Pancreas (tissue), 10 donors: Measurements from ENCODE around the gene MIA. TPM values are rescaled to one million over a fixed set of nuclear protein-coding genes. Genes with fewer than 3 reads are reported as not detected.
A peak's percentile ranks its signal among the peaks of the same experiment; 100 is the strongest.
"Not testable (repeated sequence)": the region's sequence is repeated elsewhere in the genome, so short reads cannot be mapped to it uniquely, and the experiment has no call there.

Experiments
- ATAC-seq, 4 donors: fragments of 200-7000 bp; cut with Tn5 transposase; one replicate each; pipeline versions ENCODE4 v1.8.0 to v1.9.1; 2020; ENCODE audit warnings: mild to moderate bottlenecking in 4 of 4, moderate library complexity in 4 of 4
- DNase-seq, 6 donors: peaks; one replicate each; pipeline ENCODE4 v3.0.0-alpha.2; 2020
- FAIRE-seq: peaks from 2 replicates; lab custom pipeline; 2012; peaks lifted over from hg19 to GRCh38; lab: Jason Lieb, UNC
- H3K27ac ChIP-seq, 4 donors: fragments of 200-600 bp; sonication (generic); 1 replicate in 3 of 4; 2 replicates in 1 of 4; pipeline versions ENCODE4 v1.5.0 to v1.8.0; 2020
- H3K27me3 ChIP-seq, 4 donors: fragments of 200-600 bp; one replicate each; pipeline ENCODE4 v1.8.0; 2021
- H3K36me3 ChIP-seq, 3 donors: fragments of 200-600 bp; sonication (generic) in 1 of 3; one replicate each; pipeline versions ENCODE4 v1.5.0 to v1.8.0; 2020 to 2021
- H3K4me1 ChIP-seq, 3 donors: fragments of 200-600 bp; one replicate each; pipeline ENCODE4 v1.8.0; 2021
- H3K4me3 ChIP-seq, 4 donors: fragments of 200-600 bp; sonication (generic) in 2 of 4; one replicate each; pipeline versions ENCODE4 v1.5.0 to v1.8.0; 2020 to 2021
- H3K9me3 ChIP-seq, 4 donors: fragments of 200-600 bp; one replicate each; pipeline ENCODE4 v1.8.0; 2021
- CTCF ChIP-seq, 4 donors: fragments of 200-600 bp; sonication (generic) in 3 of 4; IDR thresholded peaks; one replicate each; pipeline versions ENCODE4 v1.5.0 to v1.8.0; 2021; ENCODE audit warnings: antibody characterized with exemption in 4 of 4
- WGBS, 2 donors: extraction: QIAGEN DNeasy Blood & Tissue Kit; methylation state at CpG; one replicate each; pipeline ENCODE4 v1.1.7; 2013; 5-methylcytosine and 5-hydroxymethylcytosine counted together
- intact Hi-C, 3 donors: fragments of 100-400 bp; cut with DNase I; formaldehyde crosslinking; loops; one replicate each; pipeline versions ENCODE4 v1.11.1 to v1.14.2; 2022
- polyA plus RNA-seq, 2 donors: library from polyadenylated mRNA; stranded (reverse); fragments of 200-250 nt; gene quantifications; one replicate each; pipeline ENCODE4 v1.2.3, GENCODE V29; 2013
- total RNA-seq, 6 donors: library from RNA; stranded (reverse); fragmentation: NEBNext Ultra II Directional in 4 of 6; extraction: Animal tissue kit (Norgen Biotek cat#: 25700) in 4 of 6; gene quantifications; one replicate each; pipeline versions ENCODE4 v1.2.1 to v1.2.4, GENCODE V29; 2021 to 2023
- donor health status: healthy with polysubstance abuse.
- donor health status: DM: no; HTN: no; CAD: no; lungs with moderate emphysema.
- donor health status: DM: no; HTN: no; CAD: no.
- donor health status: control.
- donor health status: control.
- donor health status: Bipolar disorder and iron deficiency.
- donor health status: DM: yes; HTN: yes; CAD: no.
- donor health status: DM: no; HTN: no; CAD: no.
- donor health status: DM: no; HTN: no; CAD: no.
- donor health status: DM: yes; HTN: yes; CAD: no.

Gene MIA
- total and polyA plus RNA-seq, 8 donors: 0.79 to 2.2 (median 1.4) TPM; not detected in 4

- FAIRE-seq (no peak), ATAC-seq (no peak), DNase-seq (no peak)
- H3K27ac ChIP-seq: no peak overlapping the region
- no peaks in the 10 kb centered on the region for H3K27me3 ChIP-seq
- H3K4me3 ChIP-seq: no peak overlapping the region
- TF ChIP-seq CTCF (IDR thresholded peaks at IDR 0.05): no peak
- H3K36me3 ChIP-seq: no peaks in the 10 kb centered on the region
- no peaks in the 10 kb centered on the region for H3K9me3 ChIP-seq
- WGBS, 2 donors: 85 to 89% methylated on average over 5 of the region's 5 CpGs
- intact Hi-C loops: no loop called here
- H3K4me1 ChIP-seq: peaks cover 21 to 27% (median 24%) of the 10 kb centered on the region in 3 donors
Observed at GRCh38 chr19:40808497-40808896, 33.2 kb downstream of the MIA start.

- Histone ChIP-seq H3K9me3 (no peaks in the 10 kb centered on the region), H3K4me3 (no peak overlapping the region), H3K27me3 (no peaks in the 10 kb centered on the region), H3K4me1 (peaks cover 13 to 17% (median 14%) of the 10 kb centered on the region in 3 donors), H3K27ac (no peak overlapping the region), H3K36me3 (no peaks in the 10 kb centered on the region)
- intact Hi-C loops: loop anchor here in 1 of 3 donors (10.0 kb wide), 1 partner anchor 145 kb away; no protein-coding TSS in a partner anchor
- no peak for ATAC-seq
- DNase-seq: no peak
- FAIRE-seq: no peak
- WGBS, 2 donors: 94 to 98% methylated on average over 39 of the region's 39 CpGs
- no peak for TF ChIP-seq CTCF (IDR thresholded peaks at IDR 0.05)
Observed at GRCh38 chr19:40809358-40810086, 34.2 kb downstream of the MIA start.

GRCh38 chr19:40810160-40810559, 34.8 kb downstream of the MIA start:
- H3K27ac ChIP-seq: peak overlapping the region in 2 of 4 donors; percentile 47 to 63
- no peaks in the 10 kb centered on the region for H3K36me3 ChIP-seq
- no peak for FAIRE-seq

GRCh38 chr19:40810649-40811408, 35.5 kb downstream of the MIA start:
- not testable (repeated sequence) for H3K9me3 ChIP-seq, H3K27me3 ChIP-seq, H3K36me3 ChIP-seq, H3K4me1 ChIP-seq
- Histone ChIP-seq H3K4me3 (peak overlapping the region; percentile 8 to 42 (median 34)), H3K27ac (peak overlapping the region in 2 of 4 donors; percentile 47 to 63)
- peak; percentile 89 to 94 (median 90) for ATAC-seq
- FAIRE-seq: peak; percentile 53
- DNase-seq: peak; percentile 72 to 90 (median 78)
- 11 to 20% methylated on average over 38 to 63 of the region's 65 CpGs for WGBS, 2 donors
- intact Hi-C loops: loop anchor here in 1 of 3 donors (10.0 kb wide), 1 partner anchor 146 kb away; no protein-coding TSS in a partner anchor

More at GRCh38 chr19:40810160-40810559, 34.8 kb downstream of the MIA start:
- peak overlapping the region in 2 of 4 donors; percentile 29 to 42 for H3K4me3 ChIP-seq
- ATAC-seq (no peak), DNase-seq (no peak)
- intact Hi-C loops: loop anchor here in 1 of 3 donors (10.0 kb wide), 1 partner anchor 145 kb away; no protein-coding TSS in a partner anchor
- H3K9me3 ChIP-seq: no peaks in the 10 kb centered on the region
- H3K27me3 ChIP-seq: no peaks in the 10 kb centered on the region
- WGBS, 2 donors: 74 to 75% methylated on average over 12 to 14 of the region's 14 CpGs
- no peak for TF ChIP-seq CTCF (IDR thresholded peaks at IDR 0.05)
- H3K4me1 ChIP-seq: peaks cover 7 to 10% (median 7%) of the 10 kb centered on the region in 3 donors
